Activated gamma-delta T cell treated with Interleukin-2 at 50 U/mL for 16 hours (primary cell): ENCODE data around the gene GPAT3.

Source experiments
- DNase-seq: peaks from one replicate; pipeline ENCODE4 v3.0.0-alpha.2; 2020

GPAT3 gene

GRCh38 chr4:83651846-83652245, 115.9 kb downstream of the GPAT3 start:
- no peak for DNase-seq
